ENCODE measurements around the gene PDE11A. TPM values are rescaled to one million over a fixed set of nuclear protein-coding genes. Genes with fewer than 3 reads are reported as not detected.

The PDE11A gene
- total RNA-seq, 2 donors from 2014 or later: 2.6 to 3.2 TPM

DNA sequence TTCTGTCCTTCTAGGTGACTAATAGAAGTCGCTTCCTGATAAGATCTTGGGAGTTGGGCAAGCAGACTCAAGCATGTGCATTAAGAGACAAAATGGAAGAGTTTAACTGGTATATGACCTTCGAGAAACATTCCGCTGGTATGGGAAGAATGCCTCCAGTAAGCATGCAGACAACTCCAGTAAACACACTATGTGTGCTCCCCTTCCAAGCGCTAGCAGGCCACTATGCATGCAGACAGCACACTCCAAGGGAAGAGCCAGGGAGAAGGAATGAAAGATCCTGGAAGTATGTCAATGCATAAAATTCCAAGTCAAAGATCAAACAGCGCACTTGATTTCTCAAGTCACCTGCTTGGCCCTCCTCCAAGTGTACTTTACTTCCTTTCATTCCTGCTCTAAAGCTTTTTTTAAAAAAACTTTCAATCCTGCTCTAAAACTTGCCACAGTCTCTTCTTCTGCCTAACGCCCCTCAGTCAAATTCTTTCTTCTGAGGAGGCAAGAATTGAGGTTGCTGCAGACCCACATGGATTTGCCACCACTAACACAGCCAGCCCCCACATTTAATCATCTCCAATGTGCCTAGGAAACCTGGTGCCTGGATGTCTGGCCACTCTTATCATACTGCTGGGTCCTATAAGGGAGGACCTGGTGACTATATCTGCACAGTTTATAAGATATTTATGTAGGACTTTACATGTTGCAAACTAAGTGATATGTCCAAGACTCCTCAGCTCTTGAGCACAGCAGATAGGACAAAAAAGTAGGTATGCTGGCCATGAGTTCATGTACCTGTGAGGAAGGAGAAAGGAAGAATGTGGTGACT is 239.8 kb downstream of the PDE11A start:
- DNase-seq: peak; percentile 36
- Histone ChIP-seq H3K27ac (no peak overlapping the region), H3K27me3 (no peaks in the 10 kb centered on the region), H3K4me3 (no peak overlapping the region), H3K4me1 (no peaks in the 10 kb centered on the region), H3K36me3 (no peaks in the 10 kb centered on the region), H3K9me3 (no peaks in the 10 kb centered on the region), H3K9ac (ENCODE audit: low read depth in 2 of 2, low read length in 2 of 2) (no peak overlapping the region)
- intact Hi-C loops (cut with DNase I): no loop called here
- TF ChIP-seq CTCF (IDR thresholded peaks at IDR 0.05): no peak

- Histone ChIP-seq H3K27ac (no peak overlapping the region), H3K9me3 (no peaks in the 10 kb centered on the region), H3K4me1 (no peaks in the 10 kb centered on the region), H3K27me3 (no peaks in the 10 kb centered on the region), H3K9ac (ENCODE audit: low read depth in 2 of 2, low read length in 2 of 2) (no peak overlapping the region), H3K36me3 (no peaks in the 10 kb centered on the region), H3K4me3 (no peak overlapping the region)
- DNase-seq: no peak
- no peak for TF ChIP-seq CTCF (IDR thresholded peaks at IDR 0.05)
- intact Hi-C loops (cut with DNase I): no loop called here
Measured at GRCh38 chr2:177830881-177831386, 241.6 kb downstream of the PDE11A start.

GRCh38 chr2:177828557-177828956 is 244.0 kb downstream of the PDE11A start:
- no peaks in the 10 kb centered on the region for H3K9me3 ChIP-seq
- H3K4me1 ChIP-seq: no peaks in the 10 kb centered on the region
- no peak for DNase-seq
- no peak overlapping the region for H3K4me3 ChIP-seq
- TF ChIP-seq CTCF (IDR thresholded peaks at IDR 0.05): no peak
- intact Hi-C loops (cut with DNase I): no loop called here
- no peak overlapping the region for H3K27ac ChIP-seq
- no peak overlapping the region for H3K9ac ChIP-seq (ENCODE audit: low read depth in 2 of 2, low read length in 2 of 2)
- H3K27me3 ChIP-seq: no peaks in the 10 kb centered on the region
- no peaks in the 10 kb centered on the region for H3K36me3 ChIP-seq

DNA sequence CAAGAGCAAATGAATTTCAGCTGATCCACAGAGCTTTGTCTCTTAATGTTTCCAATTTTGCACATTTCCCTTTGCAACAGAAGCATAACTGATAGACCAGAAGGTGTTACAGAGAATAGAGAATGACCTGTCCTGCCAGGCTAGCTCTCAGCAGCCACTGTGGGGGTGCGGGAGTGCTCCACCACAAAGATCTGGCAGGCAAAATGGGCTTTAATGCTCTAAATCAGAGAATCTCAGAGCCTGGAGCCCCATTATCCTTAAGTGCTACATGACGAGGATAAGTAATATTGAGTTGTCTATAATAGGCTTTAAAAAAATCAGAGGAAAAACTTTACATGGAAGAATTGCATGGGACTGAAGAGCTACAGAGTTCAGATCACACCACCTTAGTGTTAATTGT is 245.7 kb downstream of the PDE11A start:
- TF ChIP-seq CTCF (IDR thresholded peaks at IDR 0.05): no peak
- no peak overlapping the region for H3K4me3 ChIP-seq
- no peak overlapping the region for H3K27ac ChIP-seq
- no peak overlapping the region for H3K9ac ChIP-seq (ENCODE audit: low read depth in 2 of 2, low read length in 2 of 2)
- no peaks in the 10 kb centered on the region for H3K36me3 ChIP-seq
- intact Hi-C loops (cut with DNase I): no loop called here
- no peak for DNase-seq
- no peaks in the 10 kb centered on the region for H3K27me3 ChIP-seq
- no peaks in the 10 kb centered on the region for H3K4me1 ChIP-seq
- H3K9me3 ChIP-seq: no peaks in the 10 kb centered on the region

- Histone ChIP-seq H3K4me1 (no peaks in the 10 kb centered on the region), H3K27me3 (no peaks in the 10 kb centered on the region), H3K27ac (no peak overlapping the region), H3K9me3 (no peaks in the 10 kb centered on the region), H3K36me3 (no peaks in the 10 kb centered on the region), H3K9ac (ENCODE audit: low read depth in 2 of 2, low read length in 2 of 2) (no peak overlapping the region), H3K4me3 (no peak overlapping the region)
- intact Hi-C loops (cut with DNase I): no loop called here
- no peak for DNase-seq
- no peak for TF ChIP-seq CTCF (IDR thresholded peaks at IDR 0.05)
Measured at GRCh38 chr2:177822941-177823340, 249.6 kb downstream of the PDE11A start.
